ENCODE data around the gene CMIP. TPM values are rescaled to one million over a fixed set of nuclear protein-coding genes. Genes with fewer than 3 reads are reported as not detected.

The CMIP gene
- polyA plus RNA-seq, 1 donor from 2014 or later, result 15.1 TPM

DNA sequence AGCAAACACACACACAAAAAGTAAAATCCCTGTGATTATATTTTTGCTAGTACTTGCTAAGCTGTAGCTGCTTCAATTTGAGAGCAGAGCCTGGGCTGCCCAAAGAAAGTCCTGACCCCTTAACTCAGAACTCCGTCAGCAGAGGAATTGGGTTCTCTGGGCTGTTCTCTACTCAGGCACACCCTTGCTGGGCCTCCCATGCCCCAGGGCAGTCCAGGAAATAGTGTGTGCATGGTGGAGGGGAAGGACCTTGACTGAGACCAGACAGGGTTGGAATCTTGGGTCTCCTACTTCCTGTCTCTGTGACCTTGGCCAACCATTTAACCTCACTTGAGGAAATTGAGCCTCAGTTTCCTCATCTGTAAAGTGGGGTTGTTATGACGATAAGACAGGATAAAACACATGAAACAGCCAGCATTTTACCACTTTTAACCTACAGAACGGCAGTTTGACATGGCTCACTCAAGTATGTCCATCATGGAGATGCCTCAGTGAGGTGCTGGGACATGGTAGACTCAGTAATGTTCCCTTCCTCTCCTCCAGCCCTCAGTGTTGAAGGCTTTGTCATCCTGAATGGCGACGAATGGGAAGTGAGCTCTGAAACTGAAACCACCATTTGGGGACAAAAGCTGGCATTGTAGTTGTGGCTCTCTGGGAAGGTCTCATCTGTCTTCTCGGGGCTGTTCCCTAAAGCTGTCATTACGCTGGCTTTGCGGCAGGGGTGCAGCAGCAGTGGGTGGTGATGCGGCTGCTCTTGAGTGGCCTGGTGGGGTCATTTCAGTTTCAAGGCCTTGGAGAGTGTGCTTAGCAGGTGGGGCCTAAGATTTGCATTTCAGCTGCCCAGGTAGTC is 74.9 kb downstream of the CMIP start:
- Histone ChIP-seq H3K9me2 (ENCODE audit: insufficient read depth, low read length) (no peaks in the 10 kb centered on the region), H3K27me3 (ENCODE audit: insufficient read depth, low read depth, low read length) (no peaks in the 10 kb centered on the region), H3K9ac (ENCODE audit: low read length) (peak overlapping the region; percentile 74), H3F3A (ENCODE audit: insufficient read depth, low read length, poor library complexity, severe bottlenecking) (peaks cover 4% of the 10 kb centered on the region), H3K4me3 (ENCODE audit: low read length) (no peak overlapping the region), H3K36me3 (ENCODE audit: insufficient read depth, low read length) (peaks cover 6% of the 10 kb centered on the region), H3K27ac (ENCODE audit: low read length) (peak overlapping the region; percentile 99), H3K4me2 (ENCODE audit: low read length) (no peak overlapping the region), H2AFZ (ENCODE audit: low read depth, low read length) (no peak overlapping the region), H3K9me3 (ENCODE audit: low read length) (no peaks in the 10 kb centered on the region), H4K20me1 (ENCODE audit: insufficient read depth) (no peaks in the 10 kb centered on the region), H3K79me2 (replicated peaks; ENCODE audit: insufficient read depth, low read length) (peaks cover 79% of the 10 kb centered on the region)
- TF ChIP-seq EZH2 (IDR thresholded peaks at IDR 0.05; ENCODE audit: borderline replicate concordance, insufficient read depth, low read length, poor library complexity, severe bottlenecking) (no peak), POLR2AphosphoS5 (IDR thresholded peaks at IDR 0.05) (no peak)

GRCh38 chr16:81520151-81520470 is 75.5 kb downstream of the CMIP start:
- peak overlapping the region; percentile 99 for H3K27ac ChIP-seq (ENCODE audit: low read length)
- no peak for TF ChIP-seq RAD21 (conservative IDR thresholded peaks at IDR 0.05)
- TF ChIP-seq EZH2 (IDR thresholded peaks at IDR 0.05; ENCODE audit: borderline replicate concordance, insufficient read depth, low read length, poor library complexity, severe bottlenecking), result no peak
- no peak for TF ChIP-seq SMC3 (conservative IDR thresholded peaks at IDR 0.05; ENCODE audit: poor library complexity)
- TF ChIP-seq MXI1 (conservative IDR thresholded peaks at IDR 0.05; ENCODE audit: poor library complexity, severe bottlenecking), result no peak
- no peak for TF ChIP-seq EP300 (conservative IDR thresholded peaks at IDR 0.05; ENCODE audit: poor library complexity, severe bottlenecking)
- no peak for TF ChIP-seq POLR2AphosphoS5 (IDR thresholded peaks at IDR 0.05)
- no peak for TF ChIP-seq TAF1 (IDR thresholded peaks at IDR 0.05; ENCODE audit: low read depth)
- TF ChIP-seq, protein P1, sequence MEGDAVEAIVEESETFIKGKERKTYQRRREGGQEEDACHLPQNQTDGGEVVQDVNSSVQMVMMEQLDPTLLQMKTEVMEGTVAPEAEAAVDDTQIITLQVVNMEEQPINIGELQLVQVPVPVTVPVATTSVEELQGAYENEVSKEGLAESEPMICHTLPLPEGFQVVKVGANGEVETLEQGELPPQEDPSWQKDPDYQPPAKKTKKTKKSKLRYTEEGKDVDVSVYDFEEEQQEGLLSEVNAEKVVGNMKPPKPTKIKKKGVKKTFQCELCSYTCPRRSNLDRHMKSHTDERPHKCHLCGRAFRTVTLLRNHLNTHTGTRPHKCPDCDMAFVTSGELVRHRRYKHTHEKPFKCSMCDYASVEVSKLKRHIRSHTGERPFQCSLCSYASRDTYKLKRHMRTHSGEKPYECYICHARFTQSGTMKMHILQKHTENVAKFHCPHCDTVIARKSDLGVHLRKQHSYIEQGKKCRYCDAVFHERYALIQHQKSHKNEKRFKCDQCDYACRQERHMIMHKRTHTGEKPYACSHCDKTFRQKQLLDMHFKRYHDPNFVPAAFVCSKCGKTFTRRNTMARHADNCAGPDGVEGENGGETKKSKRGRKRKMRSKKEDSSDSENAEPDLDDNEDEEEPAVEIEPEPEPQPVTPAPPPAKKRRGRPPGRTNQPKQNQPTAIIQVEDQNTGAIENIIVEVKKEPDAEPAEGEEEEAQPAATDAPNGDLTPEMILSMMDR (IDR thresholded peaks at IDR 0.05; ENCODE audit: poor library complexity, severe bottlenecking), result no peak
- TF ChIP-seq, protein P2, sequence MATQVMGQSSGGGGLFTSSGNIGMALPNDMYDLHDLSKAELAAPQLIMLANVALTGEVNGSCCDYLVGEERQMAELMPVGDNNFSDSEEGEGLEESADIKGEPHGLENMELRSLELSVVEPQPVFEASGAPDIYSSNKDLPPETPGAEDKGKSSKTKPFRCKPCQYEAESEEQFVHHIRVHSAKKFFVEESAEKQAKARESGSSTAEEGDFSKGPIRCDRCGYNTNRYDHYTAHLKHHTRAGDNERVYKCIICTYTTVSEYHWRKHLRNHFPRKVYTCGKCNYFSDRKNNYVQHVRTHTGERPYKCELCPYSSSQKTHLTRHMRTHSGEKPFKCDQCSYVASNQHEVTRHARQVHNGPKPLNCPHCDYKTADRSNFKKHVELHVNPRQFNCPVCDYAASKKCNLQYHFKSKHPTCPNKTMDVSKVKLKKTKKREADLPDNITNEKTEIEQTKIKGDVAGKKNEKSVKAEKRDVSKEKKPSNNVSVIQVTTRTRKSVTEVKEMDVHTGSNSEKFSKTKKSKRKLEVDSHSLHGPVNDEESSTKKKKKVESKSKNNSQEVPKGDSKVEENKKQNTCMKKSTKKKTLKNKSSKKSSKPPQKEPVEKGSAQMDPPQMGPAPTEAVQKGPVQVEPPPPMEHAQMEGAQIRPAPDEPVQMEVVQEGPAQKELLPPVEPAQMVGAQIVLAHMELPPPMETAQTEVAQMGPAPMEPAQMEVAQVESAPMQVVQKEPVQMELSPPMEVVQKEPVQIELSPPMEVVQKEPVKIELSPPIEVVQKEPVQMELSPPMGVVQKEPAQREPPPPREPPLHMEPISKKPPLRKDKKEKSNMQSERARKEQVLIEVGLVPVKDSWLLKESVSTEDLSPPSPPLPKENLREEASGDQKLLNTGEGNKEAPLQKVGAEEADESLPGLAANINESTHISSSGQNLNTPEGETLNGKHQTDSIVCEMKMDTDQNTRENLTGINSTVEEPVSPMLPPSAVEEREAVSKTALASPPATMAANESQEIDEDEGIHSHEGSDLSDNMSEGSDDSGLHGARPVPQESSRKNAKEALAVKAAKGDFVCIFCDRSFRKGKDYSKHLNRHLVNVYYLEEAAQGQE (IDR thresholded peaks at IDR 0.05; ENCODE audit: borderline replicate concordance), result no peak

More at GRCh38 chr16:81520151-81520470, 75.5 kb downstream of the CMIP start:
- peak overlapping the region; percentile 74 for H3K9ac ChIP-seq (ENCODE audit: low read length)
- peaks cover 75% of the 10 kb centered on the region for H3K79me2 ChIP-seq (replicated peaks; ENCODE audit: insufficient read depth, low read length)
- H2AFZ ChIP-seq (ENCODE audit: low read depth, low read length), result no peak overlapping the region
- H3K36me3 ChIP-seq (ENCODE audit: insufficient read depth, low read length), result peaks cover 6% of the 10 kb centered on the region
- H3K4me3 ChIP-seq (ENCODE audit: low read length), result no peak overlapping the region
- no peak overlapping the region for H3K4me2 ChIP-seq (ENCODE audit: low read length)
- H3F3A ChIP-seq (ENCODE audit: insufficient read depth, low read length, poor library complexity, severe bottlenecking), result peaks cover 4% of the 10 kb centered on the region
- H4K20me1 ChIP-seq (ENCODE audit: insufficient read depth), result no peaks in the 10 kb centered on the region
- H3K9me3 ChIP-seq (ENCODE audit: low read length), result no peaks in the 10 kb centered on the region
- no peaks in the 10 kb centered on the region for H3K27me3 ChIP-seq (ENCODE audit: insufficient read depth, low read depth, low read length)
- no peaks in the 10 kb centered on the region for H3K9me2 ChIP-seq (ENCODE audit: insufficient read depth, low read length)
